GM23338 (cell line): ENCODE results near the gene NIPSNAP2. TPM values are rescaled to one million over a fixed set of nuclear protein-coding genes. Genes with fewer than 3 reads are reported as not detected.
A peak's percentile ranks its signal among the peaks of the same experiment; 100 is the strongest.
"Not testable (repeated sequence)": the region's sequence is repeated elsewhere in the genome, so short reads cannot be mapped to it uniquely, and the experiment has no call there.

Source experiments
- ATAC-seq: fragments of 200-7000 bp; cut with Tn5 transposase; 3 replicates; pipeline ENCODE4 v1.9.1; 2020
- DNase-seq: peaks from one replicate; pipeline ENCODE4 v3.0.0-alpha.2; 2015; ENCODE audit warnings: low spot score
- H2AFZ ChIP-seq: fragments of 200-600 bp; sonication (generic); 2 replicates; pipeline ENCODE4 v1.8.0; 2016; ENCODE audit warnings: antibody characterized with exemption, mild to moderate bottlenecking, moderate library complexity
- H3F3A ChIP-seq: fragments of 200-600 bp; sonication (generic); replicated peaks from 2 replicates; pipeline ENCODE4 v1.8.0; 2017; ENCODE audit warnings: antibody characterized with exemption, mixed run types, low read depth
- H3K27ac ChIP-seq: fragments of 200-600 bp; sonication (generic); 2 replicates; pipeline ENCODE4 v1.6.1; 2016; ENCODE audit warnings: low read depth
- H3K27me3 ChIP-seq: fragments of 200-600 bp; sonication (generic); 2 replicates; pipeline ENCODE4 v1.8.0; 2016; ENCODE audit warnings: mild to moderate bottlenecking, mixed run types, moderate library complexity; ENCODE audit not compliant: insufficient read depth
- H3K36me3 ChIP-seq: fragments of 200-600 bp; sonication (generic); 2 replicates; pipeline ENCODE4 v1.8.0; 2016; ENCODE audit warnings: mild to moderate bottlenecking; ENCODE audit not compliant: insufficient read depth
- H3K4me1 ChIP-seq: fragments of 200-600 bp; sonication (generic); 2 replicates; pipeline ENCODE4 v1.8.0; 2016; ENCODE audit warnings: mild to moderate bottlenecking, moderate library complexity; ENCODE audit not compliant: insufficient read depth
- H3K4me2 ChIP-seq: fragments of 200-600 bp; sonication (generic); 2 replicates; pipeline ENCODE4 v1.7.1; 2017; ENCODE audit warnings: mixed run types
- H3K4me3 ChIP-seq: fragments of 200-600 bp; sonication (generic); 2 replicates; pipeline ENCODE4 v1.6.1; 2016; ENCODE audit warnings: mixed run types
- H3K79me2 ChIP-seq: fragments of 200-600 bp; sonication (generic); replicated peaks from 2 replicates; pipeline ENCODE4 v1.8.0; 2017; ENCODE audit warnings: mild to moderate bottlenecking; ENCODE audit not compliant: insufficient read depth
- H3K9me2 ChIP-seq: fragments of 200-600 bp; sonication (generic); 2 replicates; pipeline ENCODE4 v1.8.0; 2017; ENCODE audit not compliant: insufficient read depth
- H4K20me1 ChIP-seq: fragments of 200-600 bp; sonication (generic); replicated peaks from 2 replicates; pipeline ENCODE4 v1.8.0; 2017; ENCODE audit warnings: mild to moderate bottlenecking; ENCODE audit not compliant: insufficient read depth
- H3K27ac Mint-ChIP-seq: 2 replicates; pipeline ENCODE4 v1.8.0; 2020; ENCODE audit warnings: inconsistent platforms, mild to moderate bottlenecking, moderate library complexity, mixed read lengths
- H3K27me3 Mint-ChIP-seq: 3 replicates; pipeline ENCODE4 v1.8.0; 2022; ENCODE audit warnings: low read depth, mild to moderate bottlenecking, moderate library complexity, mixed read lengths, inconsistent platforms; ENCODE audit not compliant: insufficient read depth, poor library complexity
- H3K36me3 Mint-ChIP-seq: 3 replicates; pipeline ENCODE4 v1.8.0; 2021; ENCODE audit warnings: low read depth, mild to moderate bottlenecking, inconsistent platforms, moderate library complexity, mixed read lengths
- H3K4me1 Mint-ChIP-seq: 3 replicates; pipeline ENCODE4 v1.8.0; 2020; ENCODE audit warnings: mild to moderate bottlenecking, inconsistent platforms, mixed read lengths
- H3K4me3 Mint-ChIP-seq: 3 replicates; pipeline ENCODE4 v1.8.0; 2021; ENCODE audit warnings: moderate library complexity, mild to moderate bottlenecking, inconsistent platforms, mixed read lengths
- H3K9me3 Mint-ChIP-seq: 3 replicates; pipeline ENCODE4 v1.8.0; 2020; ENCODE audit warnings: moderate library complexity, mild to moderate bottlenecking, inconsistent platforms, mixed read lengths
- NANOG ChIP-seq: IDR thresholded peaks from 2 replicates; pipeline ENCODE4 v1.6.1; 2016; ENCODE audit warnings: antibody characterized with exemption, borderline replicate concordance
- polyA plus RNA-seq: library from polyadenylated mRNA; unstranded; fragments of >200 nt; fragmentation: Nextera tagmentation; extraction: Ambion mirVana; gene quantifications from 2 replicates; pipeline ENCODE4 v1.2.1, GENCODE V29; 2016
- total RNA-seq: library from RNA; depleted of rRNA; stranded (reverse); fragments of >200 nt; shearing (Covaris generic); gene quantifications from 2 replicates; pipeline ENCODE4 v1.2.3, GENCODE V29; 2014
- TF ChIP-seq, protein P1 (sequence below), 2 experiments: fragments of 200-600 bp in 1 of 2; sonication (generic) in 1 of 2; conservative IDR thresholded peaks; 2 replicates each; pipeline versions ENCODE4 v1.5.1 to v1.6.1; 2016 to 2017; ENCODE audit warnings: antibody characterized with exemption in 2 of 2, low read depth in 2 of 2, mild to moderate bottlenecking in 2 of 2, moderate library complexity in 1 of 2

Gene NIPSNAP2
- total and polyA plus RNA-seq, 2 experiments from 2014 or later, result 29.8 to 30.5 TPM

DNA sequence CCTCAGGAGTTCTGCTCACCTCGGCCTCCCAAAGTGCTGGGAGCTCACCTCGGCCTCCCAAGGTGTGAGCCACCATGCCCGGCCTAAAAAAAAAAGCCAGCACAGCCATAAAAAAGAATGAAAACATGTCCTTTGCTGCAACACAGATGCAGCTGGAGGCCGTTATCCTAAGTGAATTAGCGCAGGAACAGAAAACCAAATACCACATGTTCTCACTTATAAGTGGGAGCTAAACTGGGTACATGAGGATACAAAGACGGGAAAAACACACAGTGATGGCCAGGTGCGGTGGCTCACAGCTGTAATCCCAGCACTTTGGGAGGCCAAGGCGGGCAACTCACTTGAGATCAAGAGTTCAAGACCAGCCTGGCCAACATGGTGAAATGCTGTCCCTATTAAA is 66.0 kb downstream of the NIPSNAP2 start:
- H3K27me3 Mint-ChIP-seq, result peaks cover under 1% of the 10 kb centered on the region

GRCh38 chr7:56031556-56031955 is 67.2 kb downstream of the NIPSNAP2 start:
- not testable (repeated sequence) for H3K4me2 ChIP-seq

More for the DNA sequence above, 66.0 kb downstream of the NIPSNAP2 start:
- no peak overlapping the region for H3K4me2 ChIP-seq
- no peak for TF ChIP-seq NANOG
- TF ChIP-seq, protein P1, sequence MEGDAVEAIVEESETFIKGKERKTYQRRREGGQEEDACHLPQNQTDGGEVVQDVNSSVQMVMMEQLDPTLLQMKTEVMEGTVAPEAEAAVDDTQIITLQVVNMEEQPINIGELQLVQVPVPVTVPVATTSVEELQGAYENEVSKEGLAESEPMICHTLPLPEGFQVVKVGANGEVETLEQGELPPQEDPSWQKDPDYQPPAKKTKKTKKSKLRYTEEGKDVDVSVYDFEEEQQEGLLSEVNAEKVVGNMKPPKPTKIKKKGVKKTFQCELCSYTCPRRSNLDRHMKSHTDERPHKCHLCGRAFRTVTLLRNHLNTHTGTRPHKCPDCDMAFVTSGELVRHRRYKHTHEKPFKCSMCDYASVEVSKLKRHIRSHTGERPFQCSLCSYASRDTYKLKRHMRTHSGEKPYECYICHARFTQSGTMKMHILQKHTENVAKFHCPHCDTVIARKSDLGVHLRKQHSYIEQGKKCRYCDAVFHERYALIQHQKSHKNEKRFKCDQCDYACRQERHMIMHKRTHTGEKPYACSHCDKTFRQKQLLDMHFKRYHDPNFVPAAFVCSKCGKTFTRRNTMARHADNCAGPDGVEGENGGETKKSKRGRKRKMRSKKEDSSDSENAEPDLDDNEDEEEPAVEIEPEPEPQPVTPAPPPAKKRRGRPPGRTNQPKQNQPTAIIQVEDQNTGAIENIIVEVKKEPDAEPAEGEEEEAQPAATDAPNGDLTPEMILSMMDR (conservative IDR thresholded peaks at IDR 0.05; ENCODE audit: low read depth in 2 of 2), result no peak
- H3K4me1 ChIP-seq, result peaks cover 13% of the 10 kb centered on the region
- H3K79me2 ChIP-seq, result peaks cover 65% of the 10 kb centered on the region
- no peak for DNase-seq
- H3K27ac Mint-ChIP-seq, result no peak overlapping the region
- no peak overlapping the region for H2AFZ ChIP-seq
- no peak overlapping the region for H3K27ac ChIP-seq
- H3F3A ChIP-seq, result no peaks in the 10 kb centered on the region
- peaks cover 10% of the 10 kb centered on the region for H3K4me1 Mint-ChIP-seq
- peaks cover 3% of the 10 kb centered on the region; the same call in 2 of the 3 replicates for H3K9me3 Mint-ChIP-seq
- H3K4me3 ChIP-seq, result no peak overlapping the region
- peaks cover 8% of the 10 kb centered on the region; the same call in 1 of the 2 replicates for H4K20me1 ChIP-seq
- peaks cover 75% of the 10 kb centered on the region for H3K36me3 Mint-ChIP-seq
- H3K4me3 Mint-ChIP-seq, result no peak overlapping the region
- no peaks in the 10 kb centered on the region for H3K9me2 ChIP-seq
- peaks cover 8% of the 10 kb centered on the region; the same call in 1 of the 2 replicates for H3K36me3 ChIP-seq
- H3K27me3 ChIP-seq, result no peaks in the 10 kb centered on the region
- no peak for ATAC-seq

DNA sequence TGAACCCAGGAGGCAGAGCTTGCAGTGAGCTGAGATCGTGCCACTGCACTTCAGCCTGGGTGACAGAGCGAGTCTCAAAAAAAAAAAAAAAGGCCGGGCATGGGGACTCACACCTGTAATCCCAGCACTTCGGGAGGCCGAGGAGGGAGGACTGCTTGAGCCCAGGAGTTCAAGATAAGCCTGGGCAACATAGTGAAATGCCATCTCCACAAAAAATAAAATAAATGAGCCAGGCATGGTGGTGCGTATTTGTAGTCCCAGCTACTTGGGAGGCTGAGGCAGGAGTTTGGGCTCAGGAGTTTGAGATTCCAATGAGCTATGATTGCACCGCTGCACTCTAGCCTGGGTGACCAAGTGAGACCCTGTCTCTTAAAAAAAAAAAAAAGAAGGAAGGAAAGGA is 68.2 kb downstream of the NIPSNAP2 start:
- peaks cover 48% of the 10 kb centered on the region for H3K79me2 ChIP-seq
- H3K36me3 ChIP-seq, H3K27ac ChIP-seq, H2AFZ ChIP-seq, H3K27me3 Mint-ChIP-seq, H3K27me3 ChIP-seq, H3K9me2 ChIP-seq, H3K4me1 Mint-ChIP-seq, H4K20me1 ChIP-seq, H3K27ac Mint-ChIP-seq, ATAC-seq, H3K9me3 Mint-ChIP-seq, H3F3A ChIP-seq, DNase-seq: not testable (repeated sequence)
- peak overlapping the region; percentile 87 for H3K4me3 ChIP-seq
- peak overlapping the region; percentile 85 for H3K4me2 ChIP-seq
- H3K36me3 Mint-ChIP-seq, result peaks cover 55% of the 10 kb centered on the region
- peaks cover 13% of the 10 kb centered on the region for H3K4me1 ChIP-seq
- peak overlapping the region; percentile 93 for H3K4me3 Mint-ChIP-seq

More at GRCh38 chr7:56031556-56031955, 67.2 kb downstream of the NIPSNAP2 start:
- not testable (repeated sequence) for H3K27me3 ChIP-seq, H3K27ac Mint-ChIP-seq, H4K20me1 ChIP-seq, H3K9me2 ChIP-seq, ATAC-seq, H3F3A ChIP-seq, H2AFZ ChIP-seq, H3K36me3 ChIP-seq, H3K9me3 Mint-ChIP-seq, H3K4me1 Mint-ChIP-seq, H3K27me3 Mint-ChIP-seq, DNase-seq, H3K27ac ChIP-seq
- H3K36me3 Mint-ChIP-seq, result peaks cover 65% of the 10 kb centered on the region
- H3K4me1 ChIP-seq, result peaks cover 13% of the 10 kb centered on the region
- peak overlapping the region; percentile 93 for H3K4me3 Mint-ChIP-seq
- peaks cover 55% of the 10 kb centered on the region for H3K79me2 ChIP-seq
- peak overlapping the region; percentile 87; the same call in 1 of the 2 replicates for H3K4me3 ChIP-seq
